Left renal cortex interstitium (tissue), 4 donors: ENCODE data around the gene OR52E1. TPM values are rescaled to one million over a fixed set of nuclear protein-coding genes. Genes with fewer than 3 reads are reported as not detected.
"Not testable (repeated sequence)": the region's sequence is repeated elsewhere in the genome, so short reads cannot be mapped to it uniquely, and the experiment has no call there.

Experiments used
- DNase-seq, 4 donors: peaks; one replicate each; pipeline ENCODE4 v3.0.0-alpha.2; 2013; ENCODE audit warnings: low read depth in 4 of 4, low spot score in 2 of 4, missing footprints in 1 of 4
- polyA plus RNA-seq, 4 donors: library from polyadenylated mRNA; unstranded; fragments of 120-200 nt; gene quantifications; one replicate each; pipeline ENCODE4 v1.2.1, GENCODE V29; 2013; ENCODE audit not compliant: insufficient read length in 4 of 4

OR52E1 gene
- not detected for polyA plus RNA-seq

DNA sequence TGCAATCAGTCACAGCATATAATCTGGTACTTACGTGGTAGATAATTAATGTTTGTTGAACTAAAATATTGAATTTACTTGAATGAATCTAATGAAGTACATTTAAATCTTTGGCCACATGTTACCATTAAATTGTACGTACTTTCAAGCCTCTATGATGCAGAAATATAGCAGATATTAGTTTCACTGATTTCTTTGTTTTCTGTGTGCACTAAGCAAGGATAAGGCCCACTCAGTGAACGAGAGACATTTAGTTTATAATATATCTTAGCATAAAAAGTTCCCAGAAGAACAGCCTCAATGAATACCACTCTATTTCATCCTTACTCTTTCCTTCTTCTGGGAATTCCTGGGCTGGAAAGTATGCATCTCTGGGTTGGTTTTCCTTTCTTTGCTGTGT, at the start of gene OR52E1:
Gene OR52E1, plus strand, starts transcription at position 301 of the 400 bp plus-strand sequence.
- no peak for DNase-seq

DNA sequence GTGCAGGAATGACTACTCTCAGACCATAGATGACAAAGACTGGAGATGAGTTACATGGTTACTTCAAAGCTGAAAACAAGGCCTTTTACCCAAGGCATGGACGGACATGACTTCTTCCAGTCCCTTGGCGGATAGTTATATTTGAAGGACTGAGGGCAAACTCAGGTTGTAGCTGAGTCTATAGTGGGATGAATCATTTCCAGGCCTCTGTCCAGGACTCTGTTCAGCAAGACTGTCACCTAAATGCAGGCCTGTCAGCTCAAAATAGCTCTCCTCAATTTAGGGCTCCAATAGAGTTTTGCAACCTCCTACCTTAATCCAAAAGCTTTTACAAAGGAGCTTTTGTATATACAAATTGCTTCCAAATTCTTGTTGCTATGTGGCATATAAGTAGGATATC, 47.4 kb upstream of the OR52E1 start:
- no peak for DNase-seq

DNA sequence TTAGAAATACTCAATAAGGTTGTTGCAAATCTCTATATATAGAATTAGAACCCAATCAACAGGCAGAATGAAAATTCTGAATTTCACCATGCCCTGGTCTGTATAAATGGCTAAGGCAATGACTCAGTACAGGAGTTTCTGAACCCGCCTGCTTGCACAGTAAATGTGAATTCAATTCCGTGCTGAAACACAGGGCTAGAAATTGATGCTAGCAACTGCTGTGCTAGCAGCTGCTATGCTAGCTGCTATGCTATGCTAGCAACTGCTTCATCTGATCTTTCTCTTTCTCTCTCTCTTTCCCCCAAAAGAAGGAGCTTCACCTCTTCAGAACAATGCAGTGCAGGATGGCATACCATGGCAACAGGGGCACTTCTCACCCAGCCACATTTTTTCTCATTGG, 32.7 kb upstream of the OR52E1 start:
- no peak for DNase-seq

DNA sequence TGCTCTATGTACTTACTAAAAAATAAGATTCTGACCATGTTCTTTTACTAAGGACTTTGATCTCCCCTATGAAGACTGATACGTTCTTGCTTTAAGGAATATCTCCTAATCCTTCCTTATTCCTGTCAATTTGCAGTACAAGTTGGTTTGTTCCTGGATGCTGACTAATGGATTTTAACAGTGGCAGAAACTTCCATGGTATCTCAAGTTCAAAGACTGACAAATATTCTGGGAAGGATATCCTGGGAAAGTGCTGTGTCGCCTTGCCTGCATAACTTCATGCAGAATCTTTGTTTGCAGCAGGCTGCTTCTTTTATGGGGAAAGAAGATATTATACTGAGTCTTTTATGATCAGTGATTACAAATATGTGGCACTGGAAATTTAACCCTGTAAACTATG, 31.4 kb upstream of the OR52E1 start:
- DNase-seq, result no peak

DNA sequence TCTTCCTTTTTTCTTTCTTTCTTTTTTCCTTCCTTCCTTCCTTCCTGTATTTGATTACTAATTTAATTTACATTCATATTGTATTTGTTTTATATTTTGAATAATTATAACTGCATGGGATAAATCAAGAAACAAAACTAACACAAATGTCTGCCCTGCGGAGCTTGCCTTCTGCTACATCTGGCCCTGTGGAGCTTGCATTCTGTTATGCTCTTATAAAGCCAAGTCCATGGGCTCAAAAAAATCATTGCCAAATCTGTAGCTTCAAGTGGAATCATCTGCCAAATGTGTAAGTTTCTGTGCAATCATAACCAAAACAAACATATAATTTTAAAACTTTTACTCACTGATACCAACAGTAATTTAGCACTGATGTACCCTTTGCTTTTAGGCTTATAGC, 31.0 kb upstream of the OR52E1 start:
- no peak for DNase-seq

DNA sequence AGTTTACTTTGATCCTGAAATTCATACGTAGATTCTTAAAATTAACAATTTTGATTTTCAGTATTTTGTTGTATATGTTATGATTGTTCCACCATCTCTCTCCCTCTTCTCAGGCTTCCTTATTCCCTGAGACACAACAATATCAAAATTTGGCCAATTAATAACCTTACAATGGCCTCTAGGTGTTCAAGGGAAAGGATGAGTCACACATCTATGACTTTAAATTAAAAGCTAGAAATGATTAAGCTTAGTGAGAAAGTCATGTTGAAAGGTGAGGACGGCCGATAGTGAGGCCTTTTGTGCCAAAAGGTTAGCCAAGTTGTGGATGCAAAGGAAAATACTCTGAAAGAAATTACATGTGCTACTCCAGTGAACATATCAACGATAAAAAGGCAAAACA, 28.5 kb upstream of the OR52E1 start:
- no peak for DNase-seq

DNA sequence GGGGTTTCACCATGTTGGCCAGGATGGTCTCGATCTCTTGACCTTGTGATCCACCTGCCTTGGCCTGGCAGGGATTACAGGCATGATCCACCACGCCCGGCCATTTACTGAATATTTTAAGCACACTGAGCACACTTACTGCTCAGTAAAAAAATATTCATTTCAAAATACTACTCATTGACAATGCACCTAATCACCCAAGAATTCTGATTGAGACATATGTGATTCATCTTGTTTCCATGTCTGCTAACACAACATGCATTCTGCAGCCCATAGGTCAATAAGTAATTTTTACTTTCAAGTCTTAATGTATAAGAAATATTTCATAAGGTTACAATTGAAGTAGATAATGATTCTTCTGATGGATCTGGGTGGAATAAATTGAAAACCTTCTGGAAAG, 27.3 kb upstream of the OR52E1 start:
- DNase-seq, result no peak

DNA sequence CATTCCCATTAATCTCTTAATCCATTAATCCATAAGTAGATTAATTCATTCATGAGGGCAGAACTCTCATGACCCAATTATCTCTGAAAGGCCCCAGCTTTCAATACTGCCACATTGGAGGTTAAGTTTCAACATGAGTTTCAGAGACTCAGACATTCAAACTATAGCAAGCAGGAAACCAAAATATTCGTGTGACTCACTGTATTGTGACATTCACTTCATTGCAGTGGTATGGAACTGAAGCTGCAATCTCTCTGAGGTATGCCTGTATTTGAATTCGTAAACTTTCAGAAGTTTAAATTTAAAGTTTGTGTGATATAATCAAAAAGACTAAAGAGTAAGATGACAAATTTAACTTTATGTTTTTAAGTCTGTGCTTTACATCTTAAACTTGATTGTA, 26.0 kb upstream of the OR52E1 start:
- DNase-seq, result no peak

DNA sequence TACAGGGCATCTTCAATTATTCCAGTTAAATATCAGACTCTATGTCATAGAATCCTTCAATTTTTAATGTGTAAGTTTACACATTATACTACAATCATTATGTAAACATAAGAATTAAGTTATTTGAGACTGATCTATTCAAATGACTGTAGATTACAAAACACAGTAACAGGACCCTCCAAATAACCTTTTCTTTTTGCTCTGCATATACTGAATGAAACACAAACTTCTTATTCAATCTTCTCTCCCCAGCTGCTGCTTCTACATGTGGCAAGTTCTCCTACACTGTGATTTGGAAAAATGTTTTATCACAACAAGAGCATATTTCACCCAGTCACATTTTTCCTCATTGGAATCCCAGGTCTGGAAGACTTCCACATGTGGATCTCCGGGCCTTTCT, 23.1 kb upstream of the OR52E1 start, which contains the start of gene OR52J3:
Gene OR52J3, plus strand, starts transcription at position 301 of the 400 bp plus-strand sequence. Its CDS starts 0 bp downstream, at position 301.
- no peak for DNase-seq

DNA sequence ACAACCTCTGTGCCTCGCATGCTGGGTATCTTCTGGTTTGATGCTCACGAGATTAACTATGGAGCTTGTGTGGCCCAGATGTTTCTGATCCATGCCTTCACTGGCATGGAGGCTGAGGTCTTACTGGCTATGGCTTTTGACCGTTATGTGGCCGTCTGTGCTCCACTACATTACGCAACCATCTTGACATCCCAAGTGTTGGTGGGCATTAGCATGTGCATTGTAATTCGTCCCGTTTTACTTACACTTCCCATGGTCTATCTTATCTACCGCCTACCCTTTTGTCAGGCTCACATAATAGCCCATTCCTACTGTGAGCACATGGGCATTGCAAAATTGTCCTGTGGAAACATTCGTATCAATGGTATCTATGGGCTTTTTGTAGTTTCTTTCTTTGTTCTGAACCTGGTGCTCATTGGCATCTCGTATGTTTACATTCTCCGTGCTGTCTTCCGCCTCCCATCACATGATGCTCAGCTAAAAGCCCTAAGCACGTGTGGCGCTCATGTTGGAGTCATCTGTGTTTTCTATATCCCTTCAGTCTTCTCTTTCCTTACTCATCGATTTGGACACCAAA, 22.5 kb upstream of the OR52E1 start:
- no peak for DNase-seq

DNA sequence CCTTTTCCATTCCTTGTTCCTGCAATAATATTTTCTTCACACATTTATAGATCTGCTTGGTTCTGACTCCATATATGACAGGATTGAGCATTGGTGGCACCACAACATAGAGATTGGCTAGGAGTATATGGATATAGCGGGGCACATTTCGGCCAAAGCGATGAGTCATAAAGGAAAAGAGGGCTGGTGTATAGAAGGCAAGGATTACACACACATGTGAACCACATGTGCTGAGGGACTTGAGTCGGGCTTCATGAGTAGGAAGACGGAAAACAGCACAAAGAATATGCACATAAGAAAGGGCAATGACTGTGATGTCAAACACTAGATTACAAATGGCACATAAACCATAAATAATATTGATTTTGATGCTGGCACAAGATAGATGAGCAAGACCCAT, 10.7 kb upstream of the OR52E1 start:
- DNase-seq, result not testable (repeated sequence)

DNA sequence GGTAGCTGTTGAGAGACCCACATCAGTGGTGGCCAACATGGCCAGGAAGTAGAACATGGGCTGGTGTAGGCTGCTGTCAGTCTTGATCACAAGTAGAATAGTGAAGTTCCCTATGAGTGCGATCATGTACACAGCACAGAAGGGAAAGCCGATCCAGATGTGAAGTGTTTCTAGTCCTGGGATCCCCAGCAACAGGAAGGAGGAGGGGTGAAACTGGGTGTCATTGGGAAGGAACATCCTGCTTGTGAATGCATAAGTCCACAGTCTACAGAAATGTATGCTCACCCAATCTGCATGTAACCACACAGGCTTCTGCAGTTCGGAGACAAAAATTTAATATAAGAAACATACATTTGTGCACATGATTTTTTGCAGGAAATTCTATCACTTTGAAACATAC, 10.0 kb upstream of the OR52E1 start, which contains the start of gene OR52E2:
Gene OR52E2, minus strand, starts transcription at position 237 of the 400 bp plus-strand sequence. Its CDS starts 0 bp downstream, at position 237.
- DNase-seq, result no peak

DNA sequence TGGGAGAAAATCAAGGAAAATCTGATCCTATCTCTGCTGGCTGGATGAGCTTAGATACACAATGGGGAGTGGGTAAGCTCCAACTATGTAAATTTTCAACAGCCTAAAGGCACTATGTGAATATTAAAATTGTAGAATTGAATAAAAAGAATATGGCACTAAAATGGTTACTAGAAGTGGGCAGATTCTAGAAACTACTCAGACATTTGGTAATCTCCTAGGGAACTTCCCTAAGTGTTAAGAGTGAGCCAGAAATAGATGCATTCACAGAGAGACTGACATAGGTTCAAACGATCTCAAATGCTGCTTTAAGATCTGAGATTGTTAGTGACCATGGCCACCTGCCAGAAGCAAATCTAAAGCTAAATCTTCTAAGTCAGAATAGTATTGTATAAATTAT, 4.3 kb upstream of the OR52E1 start:
- no peak for DNase-seq

DNA sequence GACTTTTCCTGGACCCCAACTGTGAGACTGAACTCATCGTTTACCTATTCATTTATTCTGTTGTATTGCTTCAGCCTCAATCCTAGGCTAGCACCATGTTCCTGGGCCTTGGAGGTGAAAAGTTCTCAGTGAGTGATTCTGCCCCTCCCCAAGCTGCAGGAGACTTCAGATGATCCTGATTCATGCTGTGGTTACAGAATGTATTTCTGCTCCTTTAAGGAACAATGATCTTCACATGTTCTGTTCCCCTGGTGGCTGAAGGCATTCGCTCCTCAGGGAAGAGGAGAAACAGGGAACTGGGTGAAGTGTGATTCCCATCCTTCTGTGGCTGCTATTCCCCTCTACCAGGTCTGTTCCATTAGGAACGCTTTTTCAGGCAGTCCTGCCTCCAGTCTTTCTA, 2.4 kb downstream of the OR52E1 start:
- no peak for DNase-seq

DNA sequence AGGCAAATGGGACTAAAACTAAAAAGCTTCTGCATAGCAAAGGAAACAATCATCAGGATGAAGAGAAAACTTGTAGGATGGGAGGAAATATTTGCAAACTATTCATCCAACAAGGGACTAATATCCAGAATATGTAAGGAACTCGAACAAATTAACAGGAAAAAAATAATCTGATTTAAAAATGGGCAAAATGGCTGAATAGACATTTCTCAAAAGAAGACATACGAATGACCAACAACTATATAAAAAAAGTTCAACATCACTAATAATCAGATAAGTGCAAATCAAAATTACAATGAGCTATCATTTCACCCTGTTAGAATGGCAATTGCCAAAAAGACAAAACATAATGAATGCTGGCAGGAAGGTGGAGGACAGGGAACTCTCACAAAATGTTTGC, 12.0 kb downstream of the OR52E1 start:
- DNase-seq, result no peak

DNA sequence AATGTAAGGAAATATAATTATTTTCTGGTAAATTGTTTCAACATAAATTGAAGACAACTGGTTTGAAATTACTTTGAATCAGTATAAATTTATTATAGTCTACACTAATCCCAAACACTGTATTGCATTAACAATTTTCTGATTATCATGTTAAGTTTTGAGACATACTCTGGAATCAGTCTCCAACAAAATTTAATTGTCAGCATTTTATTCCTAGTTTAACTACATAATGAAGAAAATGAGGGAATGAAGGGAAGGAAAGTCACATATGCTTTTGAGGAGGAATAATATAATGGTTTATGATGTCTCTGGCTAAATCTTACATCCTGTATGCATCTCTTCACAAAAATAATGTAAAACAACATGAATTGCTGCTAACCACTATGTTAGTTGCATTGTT, 14.2 kb downstream of the OR52E1 start:
- DNase-seq, result no peak

DNA sequence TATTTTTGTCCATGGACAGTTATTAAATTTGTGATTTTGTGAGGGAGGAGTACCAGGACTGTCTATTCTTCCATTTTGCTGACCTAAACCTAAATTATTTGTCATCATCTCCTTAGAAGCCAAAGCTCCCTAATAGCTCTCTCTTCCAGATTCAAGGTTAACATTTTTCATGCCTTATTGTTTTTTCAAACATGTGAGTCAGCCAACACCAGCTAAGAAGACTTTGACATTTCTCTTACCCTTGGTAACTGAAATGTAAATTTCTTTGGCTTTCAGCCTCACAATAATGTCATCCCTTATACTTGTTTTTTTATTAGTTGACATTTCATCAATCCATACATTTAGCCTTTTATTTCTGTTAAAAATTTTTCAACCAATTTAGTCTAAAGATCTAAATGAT, 19.2 kb downstream of the OR52E1 start:
- no peak for DNase-seq

DNA sequence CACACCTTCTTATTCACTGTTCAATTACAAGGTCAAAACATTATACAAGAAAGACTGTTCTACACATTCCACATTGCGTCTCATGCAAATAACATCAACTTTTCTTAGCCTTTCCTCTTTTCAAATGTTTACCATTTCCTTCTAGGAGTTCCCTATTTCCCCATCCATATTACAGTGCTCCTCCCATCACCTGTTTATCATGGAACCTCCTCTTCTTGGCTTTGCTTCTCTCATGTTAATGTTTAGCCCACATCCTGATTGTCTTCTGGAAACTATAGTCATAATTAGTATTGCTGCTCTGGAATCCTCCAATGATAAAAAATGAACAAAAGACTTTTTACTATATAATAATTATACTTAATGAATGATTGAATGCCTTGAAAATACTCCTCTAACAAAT, 21.3 kb downstream of the OR52E1 start:
- no peak for DNase-seq

DNA sequence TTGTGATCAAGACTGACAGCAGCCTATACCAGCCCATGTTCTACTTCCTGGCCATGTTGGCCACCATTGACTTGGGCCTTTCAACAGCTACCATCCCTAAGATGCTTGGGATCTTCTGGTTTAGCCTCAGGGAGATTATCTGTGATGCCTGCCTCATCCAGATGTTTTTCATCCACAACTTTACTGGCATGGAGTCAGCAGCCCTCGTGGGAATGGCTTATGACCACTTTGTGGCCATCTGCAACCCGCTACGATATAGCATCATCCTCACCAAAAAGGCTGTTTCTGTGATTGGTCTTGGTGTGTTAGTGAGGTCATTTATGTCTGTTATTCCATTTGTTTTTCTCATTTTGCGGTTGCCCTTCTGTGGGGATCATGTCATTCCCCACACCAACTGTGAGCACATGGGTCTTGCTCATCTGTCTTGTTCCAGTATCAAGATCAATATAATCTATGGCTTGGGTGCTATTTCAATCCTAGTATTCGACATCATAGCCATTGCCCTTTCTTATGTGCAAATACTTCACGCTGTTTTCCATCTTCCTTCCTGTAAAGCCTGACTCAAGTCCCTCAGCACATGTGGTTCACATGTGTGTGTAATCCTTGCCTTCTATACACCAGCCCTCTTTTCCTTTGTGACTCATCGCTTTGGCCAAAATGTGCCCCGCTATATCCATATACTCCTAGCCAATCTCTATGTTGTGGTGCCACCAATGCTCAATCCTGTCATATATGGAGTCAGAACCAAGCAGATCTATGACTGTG, 23.6 kb downstream of the OR52E1 start:
- no peak for DNase-seq

DNA sequence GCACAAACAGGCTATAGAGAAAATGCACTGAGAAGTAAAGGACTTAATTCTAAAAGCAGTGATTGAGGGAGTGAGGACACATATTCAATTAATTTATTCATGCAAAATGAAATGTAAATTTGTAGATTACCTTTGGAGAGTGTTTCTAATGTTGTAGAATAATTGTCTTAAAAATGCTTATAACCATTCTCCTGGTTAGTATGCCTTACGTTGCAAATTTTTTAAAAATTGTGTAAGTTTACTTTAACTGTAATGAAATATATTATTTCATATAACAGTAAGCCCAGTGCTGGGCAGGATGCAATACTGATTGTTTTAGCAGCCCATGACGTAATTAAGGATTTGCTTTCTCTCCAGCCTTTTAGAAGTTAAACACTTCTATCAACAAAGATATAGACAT, 26.6 kb downstream of the OR52E1 start:
- DNase-seq, result no peak

DNA sequence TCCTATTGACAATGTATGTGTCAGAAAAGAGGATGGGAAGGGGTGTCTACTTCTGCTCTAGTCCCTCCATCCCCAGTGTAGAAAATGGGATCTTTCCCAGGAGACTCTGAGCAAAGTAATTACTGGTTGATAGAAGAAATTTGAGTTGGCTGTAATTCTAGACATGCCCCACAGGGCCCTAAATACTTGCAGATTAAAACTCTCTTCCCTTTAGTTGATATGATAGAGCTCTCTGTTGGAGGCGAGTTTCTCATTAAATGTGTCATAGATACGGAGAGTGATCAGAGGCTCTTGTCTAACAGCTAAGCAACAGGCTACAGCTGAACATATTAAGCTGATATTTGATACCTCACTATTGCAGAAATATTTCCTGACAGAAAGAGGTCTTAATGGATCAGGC, 32.9 kb downstream of the OR52E1 start:
- no peak for DNase-seq

DNA sequence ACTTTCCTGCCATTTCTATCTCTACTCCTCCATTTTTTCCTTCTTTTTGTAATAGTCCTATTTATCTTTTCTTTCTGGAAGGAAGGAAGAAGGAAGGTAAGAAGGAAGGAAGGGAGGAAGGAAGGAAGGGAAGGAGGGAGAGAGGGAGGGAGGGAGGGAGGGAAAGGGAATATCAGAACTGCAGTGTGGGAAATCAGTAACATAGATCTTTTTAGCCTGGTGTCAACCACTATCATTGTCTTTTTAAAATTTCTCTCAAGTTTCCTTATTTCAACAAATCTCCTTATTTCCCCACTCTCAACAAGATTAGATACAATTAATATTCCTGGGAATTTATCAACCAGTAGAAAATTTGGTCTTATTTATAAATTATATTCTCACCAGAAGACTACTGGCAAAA, 33.7 kb downstream of the OR52E1 start:
- DNase-seq, result no peak
